Measurements from ENCODE around the gene LRRC2.

Gene LRRC2

GRCh38 chr3:46586738-46587246, 20.7 kb upstream of the LRRC2 start:
- no peak overlapping the region for H3K4me3 ChIP-seq (ENCODE audit: low read length)
- no peak overlapping the region for H2BK120ac ChIP-seq (ENCODE audit: low read depth, low read length)
- H3K56ac ChIP-seq (ENCODE audit: low read length): no peak overlapping the region
- no peak overlapping the region for H3K9ac ChIP-seq (ENCODE audit: low read length)
- H3K79me2 ChIP-seq (ENCODE audit: control insufficient read depth, insufficient read depth, low read length): no peaks in the 10 kb centered on the region
- no peak overlapping the region for H3K18ac ChIP-seq (ENCODE audit: low read length)
- H3K23ac ChIP-seq (ENCODE audit: low read length): no peak overlapping the region
- H3K27me3 ChIP-seq (ENCODE audit: insufficient read depth, low read length, poor library complexity): no peaks in the 10 kb centered on the region
- peak; percentile 65 for DNase-seq
- no peak overlapping the region for H2AK5ac ChIP-seq (ENCODE audit: low read length)
- no peaks in the 10 kb centered on the region for H3K4me1 ChIP-seq (ENCODE audit: control insufficient read depth, low read depth, low read length)
- no peak overlapping the region for H2BK5ac ChIP-seq (ENCODE audit: low read length)
- H3K4ac ChIP-seq (ENCODE audit: low read depth, low read length): no peak overlapping the region
- peaks cover 16% of the 10 kb centered on the region for H3K36me3 ChIP-seq (ENCODE audit: control insufficient read depth, insufficient read depth, low read length)
- no CpG with 5 or more reads among the region's 6 CpGs for WGBS (ENCODE audit: extremely low coverage, insufficient coverage, low lambda C conversion rate)
- no peak overlapping the region for H2BK15ac ChIP-seq (replicated peaks; ENCODE audit: low read depth)
- H4K8ac ChIP-seq (ENCODE audit: low read depth, low read length): no peak overlapping the region
- no peak overlapping the region for H3K27ac ChIP-seq (ENCODE audit: low read depth, low read length)
- H3K79me1 ChIP-seq (ENCODE audit: low read length): peaks cover 3% of the 10 kb centered on the region
- no peak overlapping the region for H4K5ac ChIP-seq (ENCODE audit: low read length)
- no peak overlapping the region for H3K4me2 ChIP-seq (ENCODE audit: low read length)

GRCh38 chr3:46585799-46586693, 19.9 kb upstream of the LRRC2 start:
- no peak overlapping the region for H2AK5ac ChIP-seq (ENCODE audit: low read length)
- H3K4ac ChIP-seq (ENCODE audit: low read depth, low read length): no peak overlapping the region
- no peaks in the 10 kb centered on the region for H3K4me1 ChIP-seq (ENCODE audit: control insufficient read depth, low read depth, low read length)
- peaks cover 3% of the 10 kb centered on the region for H3K79me1 ChIP-seq (ENCODE audit: low read length)
- no peak overlapping the region for H3K27ac ChIP-seq (ENCODE audit: low read depth, low read length)
- no peaks in the 10 kb centered on the region for H3K79me2 ChIP-seq (ENCODE audit: control insufficient read depth, insufficient read depth, low read length)
- WGBS (ENCODE audit: extremely low coverage, insufficient coverage, low lambda C conversion rate): no CpG with 5 or more reads among the region's 5 CpGs
- H2BK5ac ChIP-seq (ENCODE audit: low read length): no peak overlapping the region
- H3K56ac ChIP-seq (ENCODE audit: low read length): no peak overlapping the region
- no peaks in the 10 kb centered on the region for H3K27me3 ChIP-seq (ENCODE audit: insufficient read depth, low read length, poor library complexity)
- H4K5ac ChIP-seq (ENCODE audit: low read length): no peak overlapping the region
- no peak overlapping the region for H3K4me2 ChIP-seq (ENCODE audit: low read length)
- H3K36me3 ChIP-seq (ENCODE audit: control insufficient read depth, insufficient read depth, low read length): peaks cover 16% of the 10 kb centered on the region
- peak; percentile 50 for DNase-seq
- H3K18ac ChIP-seq (ENCODE audit: low read length): no peak overlapping the region
- no peak overlapping the region for H4K8ac ChIP-seq (ENCODE audit: low read depth, low read length)
- H3K4me3 ChIP-seq (ENCODE audit: low read length): no peak overlapping the region
- H3K23ac ChIP-seq (ENCODE audit: low read length): no peak overlapping the region
- H2BK120ac ChIP-seq (ENCODE audit: low read depth, low read length): no peak overlapping the region
- no peak overlapping the region for H3K9ac ChIP-seq (ENCODE audit: low read length)
- H2BK15ac ChIP-seq (replicated peaks; ENCODE audit: low read depth): no peak overlapping the region

- Histone ChIP-seq H3K23ac (ENCODE audit: low read length) (no peak overlapping the region), H3K36me3 (ENCODE audit: control insufficient read depth, insufficient read depth, low read length) (peaks cover 19% of the 10 kb centered on the region), H3K4me1 (ENCODE audit: control insufficient read depth, low read depth, low read length) (peaks cover 4% of the 10 kb centered on the region), H3K79me1 (ENCODE audit: low read length) (peaks cover 7% of the 10 kb centered on the region), H4K5ac (ENCODE audit: low read length) (no peak overlapping the region), H3K27ac (ENCODE audit: low read depth, low read length) (no peak overlapping the region), H3K56ac (ENCODE audit: low read length) (no peak overlapping the region), H2BK5ac (ENCODE audit: low read length) (no peak overlapping the region), H4K8ac (ENCODE audit: low read depth, low read length) (no peak overlapping the region), H3K79me2 (ENCODE audit: control insufficient read depth, insufficient read depth, low read length) (peaks cover 12% of the 10 kb centered on the region), H3K4ac (ENCODE audit: low read depth, low read length) (no peak overlapping the region), H3K18ac (ENCODE audit: low read length) (no peak overlapping the region), H3K4me2 (ENCODE audit: low read length) (no peak overlapping the region), H3K27me3 (ENCODE audit: insufficient read depth, low read length, poor library complexity) (no peaks in the 10 kb centered on the region), H2AK5ac (ENCODE audit: low read length) (no peak overlapping the region), H2BK120ac (ENCODE audit: low read depth, low read length) (no peak overlapping the region), H2BK15ac (replicated peaks; ENCODE audit: low read depth) (no peak overlapping the region), H3K9ac (ENCODE audit: low read length) (no peak overlapping the region), H3K4me3 (ENCODE audit: low read length) (peak overlapping the region; percentile 14)
- no CpG with 5 or more reads among the region's 7 CpGs for WGBS (ENCODE audit: extremely low coverage, insufficient coverage, low lambda C conversion rate)
- no peak for DNase-seq
These were observed 18.7 kb upstream of the LRRC2 start for GRCh38 chr3:46584598-46585467.

GRCh38 chr3:46580675-46581074, 14.6 kb upstream of the LRRC2 start:
- Histone ChIP-seq H3K4me2 (ENCODE audit: low read length) (peak overlapping the region; percentile 56), H4K5ac (ENCODE audit: low read length) (no peak overlapping the region), H3K56ac (ENCODE audit: low read length) (peak overlapping the region; percentile 93), H3K4me3 (ENCODE audit: low read length) (peak overlapping the region; percentile 96), H2BK120ac (ENCODE audit: low read depth, low read length) (no peak overlapping the region), H3K4me1 (ENCODE audit: control insufficient read depth, low read depth, low read length) (peaks cover 6% of the 10 kb centered on the region), H3K4ac (ENCODE audit: low read depth, low read length) (no peak overlapping the region), H4K8ac (ENCODE audit: low read depth, low read length) (no peak overlapping the region), H2AK5ac (ENCODE audit: low read length) (no peak overlapping the region), H3K79me2 (ENCODE audit: control insufficient read depth, insufficient read depth, low read length) (peaks cover 30% of the 10 kb centered on the region), H3K79me1 (ENCODE audit: low read length) (peaks cover 7% of the 10 kb centered on the region), H3K36me3 (ENCODE audit: control insufficient read depth, insufficient read depth, low read length) (peaks cover 24% of the 10 kb centered on the region), H3K23ac (ENCODE audit: low read length) (no peak overlapping the region), H2BK5ac (ENCODE audit: low read length) (no peak overlapping the region), H2BK15ac (replicated peaks; ENCODE audit: low read depth) (no peak overlapping the region), H3K9ac (ENCODE audit: low read length) (peak overlapping the region; percentile 94), H3K27me3 (ENCODE audit: insufficient read depth, low read length, poor library complexity) (no peaks in the 10 kb centered on the region), H3K18ac (ENCODE audit: low read length) (peak overlapping the region; percentile 91), H3K27ac (ENCODE audit: low read depth, low read length) (no peak overlapping the region)
- no CpG with 5 or more reads among the region's 1 CpG for WGBS (ENCODE audit: extremely low coverage, insufficient coverage, low lambda C conversion rate)
- DNase-seq: no peak

- Histone ChIP-seq H3K18ac (ENCODE audit: low read length) (peak overlapping the region; percentile 91), H3K27ac (ENCODE audit: low read depth, low read length) (peak overlapping the region; percentile 79), H2BK5ac (ENCODE audit: low read length) (peak overlapping the region; percentile 92), H2AK5ac (ENCODE audit: low read length) (no peak overlapping the region), H3K27me3 (ENCODE audit: insufficient read depth, low read length, poor library complexity) (no peaks in the 10 kb centered on the region), H4K5ac (ENCODE audit: low read length) (no peak overlapping the region), H3K23ac (ENCODE audit: low read length) (peak overlapping the region; percentile 48), H3K4me3 (ENCODE audit: low read length) (peak overlapping the region; percentile 96), H2BK120ac (ENCODE audit: low read depth, low read length) (no peak overlapping the region), H3K4me1 (ENCODE audit: control insufficient read depth, low read depth, low read length) (peaks cover 9% of the 10 kb centered on the region), H3K4ac (ENCODE audit: low read depth, low read length) (peak overlapping the region; percentile 20), H4K8ac (ENCODE audit: low read depth, low read length) (no peak overlapping the region), H3K79me1 (ENCODE audit: low read length) (peaks cover 7% of the 10 kb centered on the region), H3K9ac (ENCODE audit: low read length) (peak overlapping the region; percentile 94), H3K4me2 (ENCODE audit: low read length) (peak overlapping the region; percentile 56), H2BK15ac (replicated peaks; ENCODE audit: low read depth) (no peak overlapping the region), H3K56ac (ENCODE audit: low read length) (peak overlapping the region; percentile 93), H3K79me2 (ENCODE audit: control insufficient read depth, insufficient read depth, low read length) (peaks cover 30% of the 10 kb centered on the region), H3K36me3 (ENCODE audit: control insufficient read depth, insufficient read depth, low read length) (peaks cover 18% of the 10 kb centered on the region)
- WGBS (ENCODE audit: extremely low coverage, insufficient coverage, low lambda C conversion rate): no CpG with 5 or more reads among the region's 14 CpGs
- no peak for DNase-seq
These were observed 13.7 kb upstream of the LRRC2 start for GRCh38 chr3:46579756-46580286.

Data from mesendoderm (in vitro differentiated cells).